ENCODE results near the gene ST3GAL6. TPM values are rescaled to one million over a fixed set of nuclear protein-coding genes. Genes with fewer than 3 reads are reported as not detected.

The ST3GAL6 gene
- total RNA-seq, 1 donor from 2014 or later = 52.5 TPM

DNA sequence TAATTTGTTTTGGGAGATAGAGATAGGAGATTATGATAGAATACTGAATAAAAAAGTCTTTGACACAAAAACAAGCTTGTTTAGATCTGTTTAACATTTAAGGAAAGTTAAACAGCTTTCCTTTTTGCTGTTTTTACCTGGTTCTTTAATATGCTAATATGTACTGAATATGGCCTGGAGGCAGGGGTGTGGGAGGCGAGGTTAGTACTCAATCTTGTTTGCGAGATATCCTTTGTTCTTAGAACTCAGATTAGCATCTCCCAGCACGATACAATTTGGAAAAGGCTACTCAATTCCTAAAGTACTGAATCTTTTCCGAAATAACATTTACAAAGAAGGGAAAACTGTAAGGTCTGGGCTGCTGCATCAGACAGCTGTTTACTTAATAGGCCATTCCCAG is 40.8 kb upstream of the ST3GAL6 start:
- no peaks in the 10 kb centered on the region for H3K36me3 ChIP-seq
- TF ChIP-seq, protein P1, sequence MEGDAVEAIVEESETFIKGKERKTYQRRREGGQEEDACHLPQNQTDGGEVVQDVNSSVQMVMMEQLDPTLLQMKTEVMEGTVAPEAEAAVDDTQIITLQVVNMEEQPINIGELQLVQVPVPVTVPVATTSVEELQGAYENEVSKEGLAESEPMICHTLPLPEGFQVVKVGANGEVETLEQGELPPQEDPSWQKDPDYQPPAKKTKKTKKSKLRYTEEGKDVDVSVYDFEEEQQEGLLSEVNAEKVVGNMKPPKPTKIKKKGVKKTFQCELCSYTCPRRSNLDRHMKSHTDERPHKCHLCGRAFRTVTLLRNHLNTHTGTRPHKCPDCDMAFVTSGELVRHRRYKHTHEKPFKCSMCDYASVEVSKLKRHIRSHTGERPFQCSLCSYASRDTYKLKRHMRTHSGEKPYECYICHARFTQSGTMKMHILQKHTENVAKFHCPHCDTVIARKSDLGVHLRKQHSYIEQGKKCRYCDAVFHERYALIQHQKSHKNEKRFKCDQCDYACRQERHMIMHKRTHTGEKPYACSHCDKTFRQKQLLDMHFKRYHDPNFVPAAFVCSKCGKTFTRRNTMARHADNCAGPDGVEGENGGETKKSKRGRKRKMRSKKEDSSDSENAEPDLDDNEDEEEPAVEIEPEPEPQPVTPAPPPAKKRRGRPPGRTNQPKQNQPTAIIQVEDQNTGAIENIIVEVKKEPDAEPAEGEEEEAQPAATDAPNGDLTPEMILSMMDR (IDR thresholded peaks at IDR 0.05; ENCODE audit: borderline replicate concordance) = no peak
- no peak for DNase-seq
- H3K9me3 ChIP-seq (replicated peaks) = no peaks in the 10 kb centered on the region
- H3K4me1 ChIP-seq = no peaks in the 10 kb centered on the region
- H3K27me3 ChIP-seq (ENCODE audit: low read depth) = no peaks in the 10 kb centered on the region
- no peak overlapping the region for H3K27ac ChIP-seq (replicated peaks)
- intact Hi-C loops (cut with micrococcal nuclease) = no loop called here
- no peak overlapping the region for H3K4me3 ChIP-seq

DNA sequence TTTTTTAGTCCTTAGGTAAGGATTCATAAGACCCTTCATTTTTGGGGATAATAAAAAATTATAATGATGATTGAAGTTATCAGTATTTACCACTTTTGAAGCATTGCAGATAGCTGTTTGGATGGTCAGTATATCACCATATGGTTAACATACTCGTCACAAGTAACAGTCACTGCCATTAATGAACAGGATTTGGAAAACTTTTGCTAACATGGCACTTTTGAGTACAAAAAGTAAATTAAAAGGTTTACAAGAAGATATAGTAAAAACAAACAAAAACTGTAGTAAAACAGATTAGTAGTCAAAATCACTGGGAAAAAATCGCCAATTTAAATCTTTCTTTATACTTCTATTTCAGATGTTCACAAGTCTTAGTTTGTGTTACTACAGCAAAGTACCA is 37.8 kb upstream of the ST3GAL6 start:
- TF ChIP-seq, protein P1 (IDR thresholded peaks at IDR 0.05; ENCODE audit: borderline replicate concordance) = no peak
- no peaks in the 10 kb centered on the region for H3K4me1 ChIP-seq
- H3K4me3 ChIP-seq = no peak overlapping the region
- DNase-seq = no peak
- no peaks in the 10 kb centered on the region for H3K36me3 ChIP-seq
- no peak overlapping the region for H3K27ac ChIP-seq (replicated peaks)
- H3K27me3 ChIP-seq (ENCODE audit: low read depth) = no peaks in the 10 kb centered on the region
- H3K9me3 ChIP-seq (replicated peaks) = no peaks in the 10 kb centered on the region
- intact Hi-C loops (cut with micrococcal nuclease) = no loop called here

DNA sequence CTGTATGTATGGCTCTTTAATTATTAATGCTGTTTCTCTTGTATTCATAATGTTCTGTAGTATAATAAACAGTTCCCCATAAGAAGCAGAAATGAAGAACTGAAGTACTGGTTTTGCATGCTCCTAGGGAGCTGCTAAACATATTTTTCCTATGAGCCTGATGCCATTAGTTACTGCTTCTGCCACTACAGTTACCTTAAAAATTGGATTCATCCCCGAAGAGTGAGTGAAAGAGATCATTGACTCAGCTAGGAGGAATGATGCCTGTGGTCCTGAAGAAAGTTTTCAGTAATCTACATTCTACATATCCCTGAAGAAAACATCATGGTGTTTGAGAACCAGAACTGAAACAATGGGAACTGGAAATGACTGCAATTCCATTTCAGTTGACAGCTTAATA is 37.1 kb upstream of the ST3GAL6 start:
- Histone ChIP-seq H3K27ac (replicated peaks) (no peak overlapping the region), H3K4me3 (no peak overlapping the region), H3K27me3 (ENCODE audit: low read depth) (no peaks in the 10 kb centered on the region), H3K4me1 (no peaks in the 10 kb centered on the region), H3K36me3 (no peaks in the 10 kb centered on the region), H3K9me3 (replicated peaks) (no peaks in the 10 kb centered on the region)
- TF ChIP-seq, protein P1 (IDR thresholded peaks at IDR 0.05; ENCODE audit: borderline replicate concordance) = no peak
- intact Hi-C loops (cut with micrococcal nuclease) = no loop called here
- no peak for DNase-seq

DNA sequence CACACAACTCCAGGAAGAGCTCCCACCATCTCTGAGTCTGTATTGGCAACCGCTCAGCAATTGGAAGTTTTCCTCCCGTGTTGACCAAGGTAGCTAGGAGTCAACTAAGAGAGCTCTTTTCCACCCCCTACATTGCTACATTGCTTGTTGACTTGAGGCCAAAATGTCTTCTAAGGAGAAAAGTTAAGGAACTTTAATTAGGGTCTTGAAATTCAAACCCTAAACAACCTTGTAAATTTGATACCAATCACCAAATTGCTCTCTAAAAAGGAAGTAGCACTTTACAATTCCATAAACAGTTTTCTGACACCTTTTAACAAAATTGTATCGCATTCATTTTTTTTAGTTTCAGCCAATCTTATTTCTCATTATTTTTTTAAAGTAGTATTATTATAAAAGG is 35.5 kb upstream of the ST3GAL6 start:
- Histone ChIP-seq H3K27ac (replicated peaks) (no peak overlapping the region), H3K4me1 (peaks cover 11% of the 10 kb centered on the region), H3K27me3 (ENCODE audit: low read depth) (no peaks in the 10 kb centered on the region), H3K9me3 (replicated peaks) (no peaks in the 10 kb centered on the region), H3K36me3 (no peaks in the 10 kb centered on the region), H3K4me3 (no peak overlapping the region)
- no peak for DNase-seq
- TF ChIP-seq, protein P1 (IDR thresholded peaks at IDR 0.05; ENCODE audit: borderline replicate concordance) = no peak
- intact Hi-C loops (cut with micrococcal nuclease) = no loop called here

DNA sequence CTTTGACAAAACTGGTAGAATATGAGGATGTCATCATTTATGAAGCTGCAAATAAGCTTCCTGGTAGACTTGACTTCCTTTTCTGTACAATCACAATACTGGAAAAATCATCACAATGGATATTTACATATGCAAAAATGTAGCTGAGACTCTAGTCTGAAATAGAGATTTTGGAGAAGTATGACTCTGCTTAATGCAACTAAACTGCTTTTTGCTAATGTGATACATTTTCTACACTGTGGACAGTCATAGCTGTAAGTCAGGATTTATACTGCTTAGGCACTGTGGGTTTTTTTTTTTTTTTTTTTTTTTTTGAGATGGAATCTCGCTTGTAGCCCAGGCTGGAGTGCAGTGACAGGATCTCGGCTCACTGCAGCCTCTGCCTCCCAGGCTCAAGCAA is 34.5 kb upstream of the ST3GAL6 start:
- intact Hi-C loops (cut with micrococcal nuclease) = no loop called here
- no peak overlapping the region for H3K27ac ChIP-seq (replicated peaks)
- peaks cover 22% of the 10 kb centered on the region for H3K4me1 ChIP-seq
- no peak overlapping the region for H3K4me3 ChIP-seq
- no peaks in the 10 kb centered on the region for H3K27me3 ChIP-seq (ENCODE audit: low read depth)
- H3K36me3 ChIP-seq = no peaks in the 10 kb centered on the region
- TF ChIP-seq, protein P1 (IDR thresholded peaks at IDR 0.05; ENCODE audit: borderline replicate concordance) = no peak
- DNase-seq = no peak
- H3K9me3 ChIP-seq (replicated peaks) = no peaks in the 10 kb centered on the region

DNA sequence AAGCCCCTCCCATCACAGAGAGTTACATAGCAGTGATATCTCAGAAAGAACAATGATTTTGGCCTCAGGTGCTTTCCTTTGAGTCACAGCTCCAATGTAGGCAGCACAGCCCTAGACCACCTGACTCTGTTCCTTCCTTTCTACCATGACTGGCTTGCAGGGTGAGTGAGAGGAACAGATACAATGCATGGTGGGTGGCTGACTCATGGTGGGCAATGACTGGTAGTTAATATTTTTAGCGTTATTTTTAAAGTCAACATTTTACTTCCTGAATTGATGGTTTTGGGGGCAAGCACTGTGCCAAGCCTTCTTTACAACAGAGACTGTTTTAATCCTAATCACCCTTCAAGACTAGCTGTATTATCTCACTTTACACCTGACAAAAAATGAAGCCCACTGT is 32.8 kb upstream of the ST3GAL6 start:
- Histone ChIP-seq H3K4me3 (no peak overlapping the region), H3K27ac (replicated peaks) (no peak overlapping the region), H3K36me3 (no peaks in the 10 kb centered on the region), H3K4me1 (peaks cover 35% of the 10 kb centered on the region), H3K27me3 (ENCODE audit: low read depth) (no peaks in the 10 kb centered on the region), H3K9me3 (replicated peaks) (no peaks in the 10 kb centered on the region)
- intact Hi-C loops (cut with micrococcal nuclease) = no loop called here
- no peak for DNase-seq
- TF ChIP-seq, protein P1 (IDR thresholded peaks at IDR 0.05; ENCODE audit: borderline replicate concordance) = no peak

All from left ventricle myocardium inferior (tissue), 1 donor.